Muscle layer of colon (tissue), 2 donors: ENCODE measurements around the gene SNX17.

ENCODE experiments used
- H3K27ac ChIP-seq: one replicate; pipeline ENCODE4 v1.7.0; 2013; ENCODE audit warnings: low read depth, mild to moderate bottlenecking, low read length, moderate library complexity
- H3K27me3 ChIP-seq, 2 donors: one replicate each; pipeline ENCODE4 v1.7.0; 2013; ENCODE audit warnings: low read length in 2 of 2, mild to moderate bottlenecking in 2 of 2; ENCODE audit not compliant: insufficient read depth in 2 of 2, control insufficient read depth in 1 of 2
- H3K36me3 ChIP-seq: one replicate; pipeline ENCODE4 v1.7.0; 2013; ENCODE audit warnings: mild to moderate bottlenecking, low read length; ENCODE audit not compliant: insufficient read depth
- H3K4me1 ChIP-seq: one replicate; pipeline ENCODE4 v1.7.0; 2013; ENCODE audit warnings: mild to moderate bottlenecking, low read length; ENCODE audit not compliant: insufficient read depth
- H3K4me3 ChIP-seq, 2 donors: one replicate each; pipeline ENCODE4 v1.7.0; 2013; ENCODE audit warnings: low read length in 2 of 2, low read depth in 1 of 2, mild to moderate bottlenecking in 1 of 2, moderate library complexity in 1 of 2
- H3K9ac ChIP-seq: one replicate; pipeline ENCODE4 v1.7.0; 2013; ENCODE audit warnings: low read length
- H3K9me3 ChIP-seq: one replicate; pipeline ENCODE4 v1.7.0; 2013; ENCODE audit warnings: mild to moderate bottlenecking, low read length
- donor health status: abdominal sarcoma.
- donor health status: Adenocarcinoma of cecum.

SNX17 gene

GRCh38 chr2:27370026-27370815 is at the start of gene SNX17, which contains the start of gene EIF2B4:
Gene SNX17 (plus strand): TSS chr2:27370616. CDS start chr2:27370744, 128 bp downstream.
Gene EIF2B4 (minus strand): TSS chr2:27370338. CDS start chr2:27370314, 24 bp downstream.
- peak within 1 kb of the TSS; percentile 93 for H3K9ac ChIP-seq
- peaks cover 61% of the 10 kb centered on the region for H3K36me3 ChIP-seq
- peaks cover 34% of the 10 kb centered on the region for H3K4me1 ChIP-seq
- no peaks in the 10 kb centered on the region for H3K9me3 ChIP-seq
- H3K27ac ChIP-seq = peak within 1 kb of the TSS; percentile 92
- H3K27me3 ChIP-seq = no peaks in the 10 kb centered on the region
- peak within 1 kb of the TSS; percentile 81 to 92 for H3K4me3 ChIP-seq

GRCh38 chr2:27320958-27321543 is 49.4 kb upstream of the SNX17 start:
- Histone ChIP-seq H3K36me3 (peaks cover 14% of the 10 kb centered on the region), H3K27me3 (no peaks in the 10 kb centered on the region), H3K4me1 (peaks cover 21% of the 10 kb centered on the region), H3K27ac (no peak overlapping the region), H3K9ac (no peak overlapping the region), H3K4me3 (no peak overlapping the region), H3K9me3 (no peaks in the 10 kb centered on the region)

- Histone ChIP-seq H3K27ac (peak overlapping the region; percentile 83), H3K4me3 (peak overlapping the region; percentile 91 to 100), H3K9me3 (no peaks in the 10 kb centered on the region), H3K9ac (peak overlapping the region; percentile 99), H3K27me3 (no peaks in the 10 kb centered on the region), H3K4me1 (peaks cover 21% of the 10 kb centered on the region), H3K36me3 (peaks cover 18% of the 10 kb centered on the region)
These were observed 48.1 kb upstream of the SNX17 start for GRCh38 chr2:27322301-27322765.

DNA sequence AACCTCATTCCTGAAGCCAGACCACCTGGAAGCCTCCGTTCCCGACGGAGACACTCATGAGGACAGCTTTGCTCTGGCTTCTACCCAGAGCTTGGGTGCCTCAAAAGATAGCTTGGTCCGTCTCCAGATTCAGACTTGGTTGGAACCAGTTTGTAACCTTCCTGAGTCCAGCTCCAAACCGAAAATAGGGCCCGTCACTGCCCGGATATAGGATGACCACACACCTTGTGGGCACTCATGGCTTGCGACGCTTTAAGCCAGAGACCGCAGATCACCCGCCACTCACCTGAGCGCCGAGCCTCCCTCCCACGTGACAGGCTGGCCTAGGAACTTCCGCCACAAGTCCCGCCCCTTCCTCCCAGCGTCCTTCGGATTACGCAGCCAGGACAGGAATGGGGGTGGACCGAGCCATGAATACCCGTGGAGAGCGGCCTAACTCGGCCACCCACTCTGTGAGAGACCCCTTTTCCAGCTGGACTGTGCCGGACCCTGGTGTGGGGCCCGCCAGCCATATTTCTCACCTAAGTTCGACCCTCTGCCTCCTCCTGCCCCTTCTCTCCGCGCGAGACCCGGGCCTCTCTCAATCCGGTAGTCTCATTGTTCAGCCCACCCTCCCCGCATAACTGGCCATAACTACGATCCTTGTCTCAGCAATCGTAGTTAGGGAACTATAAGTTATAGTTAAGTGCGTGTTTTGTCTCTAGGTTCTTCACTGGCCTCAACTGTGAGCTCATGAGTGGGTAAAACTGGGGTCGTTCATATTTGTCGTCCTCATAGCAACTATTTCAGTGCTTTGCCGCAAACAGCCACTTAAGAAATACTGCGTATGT is 47.4 kb upstream of the SNX17 start, which contains the start of gene MPV17:
MPV17 (minus strand) TSS at position 332 of the 830 bp plus-strand sequence. CDS start 580 bp downstream, outside the sequence.
- peaks cover 22% of the 10 kb centered on the region for H3K36me3 ChIP-seq
- no peaks in the 10 kb centered on the region for H3K27me3 ChIP-seq
- H3K27ac ChIP-seq = peak within 1 kb of the TSS; percentile 83
- peaks cover 21% of the 10 kb centered on the region for H3K4me1 ChIP-seq
- H3K9ac ChIP-seq = peak within 1 kb of the TSS; percentile 99
- H3K9me3 ChIP-seq = no peaks in the 10 kb centered on the region
- H3K4me3 ChIP-seq = peak within 1 kb of the TSS; percentile 91 to 100

DNA sequence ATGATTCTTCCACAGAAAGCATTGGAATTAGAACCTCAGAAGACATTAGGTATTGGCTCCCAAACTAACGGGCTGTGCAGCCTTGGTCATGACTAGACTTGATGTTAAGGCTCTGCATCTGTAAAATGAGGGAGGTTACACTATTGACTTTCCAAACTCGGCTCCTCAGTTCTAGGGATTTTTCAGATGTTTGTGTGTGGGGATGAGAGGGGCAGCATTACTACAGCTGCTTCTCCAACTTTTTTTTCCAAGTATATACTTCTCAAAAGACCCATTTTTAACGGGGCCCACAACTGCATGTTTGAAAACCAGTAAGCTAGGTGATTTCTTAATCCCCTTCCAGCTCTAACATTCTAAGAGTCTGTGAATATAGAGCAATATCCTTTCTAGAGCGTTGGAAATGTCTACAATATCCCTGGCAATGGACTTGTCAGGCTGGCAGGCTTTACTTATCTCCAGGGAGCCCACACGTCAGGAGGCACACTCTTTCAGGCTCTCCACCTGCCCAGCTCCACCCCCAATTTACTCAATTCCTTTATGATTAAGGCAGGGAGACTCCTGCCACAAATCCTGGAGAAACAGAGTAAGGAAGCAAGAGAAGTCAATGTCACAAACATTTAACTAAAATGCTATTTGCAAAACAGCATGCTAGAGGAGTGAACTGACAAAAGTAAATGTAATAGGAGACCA is 46.7 kb upstream of the SNX17 start:
- H3K27me3 ChIP-seq = no peaks in the 10 kb centered on the region
- H3K4me1 ChIP-seq = peaks cover 21% of the 10 kb centered on the region
- peaks cover 29% of the 10 kb centered on the region for H3K36me3 ChIP-seq
- peak overlapping the region; percentile 83 for H3K27ac ChIP-seq
- peak overlapping the region; percentile 99 for H3K9ac ChIP-seq
- H3K4me3 ChIP-seq = peak overlapping the region; percentile 91 to 100
- H3K9me3 ChIP-seq = no peaks in the 10 kb centered on the region

- Histone ChIP-seq H3K4me1 (peaks cover 21% of the 10 kb centered on the region), H3K9ac (no peak overlapping the region), H3K9me3 (no peaks in the 10 kb centered on the region), H3K27me3 (no peaks in the 10 kb centered on the region), H3K36me3 (peaks cover 39% of the 10 kb centered on the region), H3K27ac (no peak overlapping the region), H3K4me3 (no peak overlapping the region)
These were observed 45.7 kb upstream of the SNX17 start for GRCh38 chr2:27324720-27325119.

GRCh38 chr2:27335311-27335710 is 35.1 kb upstream of the SNX17 start:
- no peak overlapping the region for H3K9ac ChIP-seq
- no peak overlapping the region for H3K27ac ChIP-seq
- H3K4me1 ChIP-seq = no peaks in the 10 kb centered on the region
- peaks cover 57% of the 10 kb centered on the region for H3K36me3 ChIP-seq
- H3K27me3 ChIP-seq = no peaks in the 10 kb centered on the region
- H3K4me3 ChIP-seq = no peak overlapping the region
- H3K9me3 ChIP-seq = no peaks in the 10 kb centered on the region

- Histone ChIP-seq H3K9me3 (no peaks in the 10 kb centered on the region), H3K27ac (no peak overlapping the region), H3K9ac (no peak overlapping the region), H3K4me3 (no peak overlapping the region), H3K36me3 (peaks cover 63% of the 10 kb centered on the region), H3K4me1 (no peaks in the 10 kb centered on the region), H3K27me3 (no peaks in the 10 kb centered on the region)
These were observed 34.2 kb upstream of the SNX17 start for GRCh38 chr2:27336173-27336572.

- H3K9ac ChIP-seq = no peak overlapping the region
- H3K36me3 ChIP-seq = peaks cover 7% of the 10 kb centered on the region
- no peak overlapping the region for H3K4me3 ChIP-seq
- no peak overlapping the region for H3K27ac ChIP-seq
- H3K27me3 ChIP-seq = no peaks in the 10 kb centered on the region
- no peaks in the 10 kb centered on the region for H3K4me1 ChIP-seq
- no peaks in the 10 kb centered on the region for H3K9me3 ChIP-seq
These were observed 22.8 kb upstream of the SNX17 start for GRCh38 chr2:27347641-27348040.

DNA sequence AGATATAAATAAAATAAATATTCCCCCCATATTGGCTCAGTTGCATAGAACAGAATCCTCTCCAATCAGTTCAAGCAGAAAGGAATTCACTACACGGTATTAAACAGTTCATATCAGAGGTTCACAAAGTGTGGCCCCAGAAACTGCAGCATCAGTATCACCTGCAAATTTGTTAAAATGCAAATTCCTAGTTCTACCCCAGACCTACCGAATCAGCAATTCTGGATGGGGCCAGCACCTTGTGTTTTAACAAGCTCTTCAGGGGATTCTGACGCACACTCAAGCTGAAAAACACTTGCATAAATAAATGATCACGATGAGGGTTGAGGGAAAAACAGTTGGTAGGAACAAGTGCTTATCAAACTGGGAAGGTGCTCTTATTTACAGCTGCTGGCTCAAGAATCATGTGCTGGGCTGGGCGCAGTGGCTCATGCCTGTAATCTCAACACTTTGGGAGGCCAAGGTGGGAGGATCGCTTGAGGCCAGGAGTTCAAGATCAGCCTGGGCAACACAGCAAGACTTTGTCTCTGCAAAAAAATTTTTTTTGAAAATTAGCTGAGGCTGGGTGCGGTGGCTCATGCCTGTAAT is 20.2 kb upstream of the SNX17 start:
- Histone ChIP-seq H3K27ac (no peak overlapping the region), H3K9ac (no peak overlapping the region), H3K36me3 (no peaks in the 10 kb centered on the region), H3K27me3 (no peaks in the 10 kb centered on the region), H3K4me3 (no peak overlapping the region), H3K9me3 (no peaks in the 10 kb centered on the region), H3K4me1 (peaks cover 9% of the 10 kb centered on the region)
